ENCODE data around the gene FHIT.
"Not testable (repeated sequence)": the region's sequence is repeated elsewhere in the genome, so short reads cannot be mapped to it uniquely, and the experiment has no call there.

FHIT gene

GRCh38 chr3:60585918-60586317 is 665.3 kb downstream of the FHIT start:
- no peak for DNase-seq (ENCODE audit: low read depth in 2 of 2, low spot score in 1 of 2)

GRCh38 chr3:60584250-60584649 is 667.0 kb downstream of the FHIT start:
- DNase-seq (ENCODE audit: low read depth in 2 of 2, low spot score in 1 of 2), result no peak

GRCh38 chr3:60582288-60582687 is 669.0 kb downstream of the FHIT start:
- no peak for DNase-seq (ENCODE audit: low read depth in 2 of 2, low spot score in 1 of 2)

- DNase-seq (ENCODE audit: low read depth in 2 of 2, low spot score in 1 of 2), result no peak
Observed at GRCh38 chr3:60580809-60581208, 670.4 kb downstream of the FHIT start.

DNA sequence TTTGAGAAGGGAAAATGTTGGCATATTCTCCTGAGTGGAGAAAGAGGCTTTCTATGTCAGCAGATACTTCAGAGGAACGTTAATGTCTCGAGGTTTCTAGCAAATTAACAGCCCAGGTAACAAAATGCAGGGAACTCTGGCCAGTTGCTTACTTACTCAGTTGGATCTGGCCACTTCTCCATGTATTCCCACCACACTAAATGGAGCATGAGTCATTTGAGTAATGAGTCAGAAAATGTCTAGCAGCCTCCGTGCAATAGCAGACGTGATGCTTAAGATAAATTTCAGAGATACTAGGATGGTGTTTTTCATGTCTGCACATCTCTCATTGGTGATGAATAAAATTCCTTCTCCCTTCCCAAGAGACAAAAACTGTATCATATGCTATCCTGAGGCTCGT is 671.5 kb downstream of the FHIT start:
- DNase-seq (ENCODE audit: low read depth in 2 of 2, low spot score in 1 of 2), result no peak

DNA sequence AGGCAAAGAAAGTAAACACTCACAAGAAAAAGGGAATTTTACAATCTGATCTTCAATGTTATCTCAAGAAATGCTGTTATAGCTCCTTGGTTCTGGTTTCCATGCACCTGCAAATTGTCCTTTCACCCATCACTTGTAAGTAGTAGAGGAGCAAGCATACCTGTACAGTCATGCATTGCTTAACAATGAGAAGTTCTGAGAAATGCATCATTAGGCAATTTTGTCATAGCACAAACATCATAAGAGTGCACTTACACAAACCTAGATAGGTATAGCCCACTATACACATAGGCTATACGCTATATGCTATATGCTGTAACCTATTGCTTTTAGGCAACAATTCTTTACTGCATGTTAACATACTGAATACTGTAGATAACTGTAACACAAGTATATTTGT is 672.3 kb downstream of the FHIT start:
- no peak for DNase-seq (ENCODE audit: low read depth in 2 of 2, low spot score in 1 of 2)

- DNase-seq (ENCODE audit: low read depth in 2 of 2, low spot score in 1 of 2), result no peak
Observed at GRCh38 chr3:60577601-60578000, 673.7 kb downstream of the FHIT start.

DNA sequence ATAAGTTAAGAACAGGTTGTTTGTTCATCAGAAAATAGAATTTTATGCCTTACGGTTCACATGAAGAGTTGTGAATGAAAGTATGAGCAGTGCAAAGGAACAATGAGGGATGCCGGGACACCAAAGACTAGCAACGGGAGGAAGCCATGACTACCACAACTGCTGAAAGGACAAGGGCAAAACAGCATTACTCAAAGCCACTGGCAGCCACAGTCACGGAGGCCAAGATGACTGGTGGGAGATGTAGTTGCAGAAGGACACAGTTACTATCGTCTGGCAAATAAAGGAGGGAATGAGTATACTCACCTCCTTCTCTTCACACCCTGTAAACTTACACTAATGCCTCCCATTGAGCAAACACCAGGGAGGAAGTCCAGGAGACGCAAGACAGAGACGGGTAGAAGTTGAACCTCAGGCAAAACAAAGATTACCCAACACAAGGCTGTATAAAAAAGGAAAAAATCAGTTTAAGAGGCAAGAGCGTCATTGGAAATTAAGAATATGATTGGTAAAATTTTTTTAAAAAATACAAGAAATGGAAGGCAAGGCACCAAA is 675.5 kb downstream of the FHIT start:
- no peak for DNase-seq (ENCODE audit: low read depth in 2 of 2, low spot score in 1 of 2)

- no peak for DNase-seq (ENCODE audit: low read depth in 2 of 2, low spot score in 1 of 2)
Observed at GRCh38 chr3:60574046-60574769, 677.0 kb downstream of the FHIT start.

GRCh38 chr3:60573494-60573893 is 677.8 kb downstream of the FHIT start:
- DNase-seq (ENCODE audit: low read depth in 2 of 2, low spot score in 1 of 2), result no peak

- DNase-seq (ENCODE audit: low read depth in 2 of 2, low spot score in 1 of 2), result no peak
Observed at GRCh38 chr3:60571511-60571910, 679.7 kb downstream of the FHIT start.

- DNase-seq (ENCODE audit: low read depth in 2 of 2, low spot score in 1 of 2), result no peak
Observed at GRCh38 chr3:60557122-60557521, 694.1 kb downstream of the FHIT start.

GRCh38 chr3:60555686-60556354 is 695.4 kb downstream of the FHIT start:
- no peak for DNase-seq (ENCODE audit: low read depth in 2 of 2, low spot score in 1 of 2)

- DNase-seq (ENCODE audit: low read depth in 2 of 2, low spot score in 1 of 2), result no peak
Observed at GRCh38 chr3:60553144-60553543, 698.1 kb downstream of the FHIT start.

GRCh38 chr3:60552581-60552980 is 698.7 kb downstream of the FHIT start:
- no peak for DNase-seq (ENCODE audit: low read depth in 2 of 2, low spot score in 1 of 2)

- DNase-seq (ENCODE audit: low read depth in 2 of 2, low spot score in 1 of 2), result no peak
Observed at GRCh38 chr3:60551455-60552209, 699.6 kb downstream of the FHIT start.

- DNase-seq (ENCODE audit: low read depth in 2 of 2, low spot score in 1 of 2), result no peak
Observed at GRCh38 chr3:60549863-60550262, 701.4 kb downstream of the FHIT start.

GRCh38 chr3:60542995-60543394 is 708.3 kb downstream of the FHIT start:
- DNase-seq (ENCODE audit: low read depth in 2 of 2, low spot score in 1 of 2), result no peak

- DNase-seq (ENCODE audit: low read depth in 2 of 2, low spot score in 1 of 2), result not testable (repeated sequence)
Observed at GRCh38 chr3:60539394-60539793, 711.9 kb downstream of the FHIT start.

- no peak for DNase-seq (ENCODE audit: low read depth in 2 of 2, low spot score in 1 of 2)
Observed at GRCh38 chr3:60536420-60536819, 714.8 kb downstream of the FHIT start.

- no peak for DNase-seq (ENCODE audit: low read depth in 2 of 2, low spot score in 1 of 2)
Observed at GRCh38 chr3:60531759-60532158, 719.5 kb downstream of the FHIT start.

DNA sequence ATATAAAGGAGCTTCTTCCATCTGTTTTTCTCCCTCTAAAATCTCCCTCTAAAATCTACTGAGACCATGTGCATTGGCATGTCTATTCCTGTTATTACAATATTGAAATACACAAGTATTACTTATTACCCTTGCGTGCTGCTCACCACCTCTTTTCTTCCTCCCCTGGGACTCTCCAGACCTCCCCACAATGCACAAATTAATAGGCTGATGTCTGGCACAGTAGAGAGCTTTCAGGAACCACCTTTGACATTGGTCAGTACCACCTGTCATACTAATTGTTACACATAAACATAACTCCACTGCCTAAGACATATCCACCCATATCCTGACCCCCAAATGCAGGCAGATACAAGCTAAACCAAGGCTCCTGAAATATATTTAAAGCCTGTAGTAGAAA is 722.6 kb downstream of the FHIT start:
- DNase-seq (ENCODE audit: low read depth in 2 of 2, low spot score in 1 of 2), result no peak

Data from stimulated activated CD8-positive, alpha-beta memory T cell treated with anti-CD3 and anti-CD28 coated beads, Interleukin-4, amount 100 ng/mL, for 1 hour (primary cell).